ENCODE measurements around the gene ABCC3. TPM values are rescaled to one million over a fixed set of nuclear protein-coding genes. Genes with fewer than 3 reads are reported as not detected.
A peak's percentile ranks its signal among the peaks of the same experiment; 100 is the strongest.

Gene ABCC3
- total and polyA plus RNA-seq, 8 donors = 13.6 to 1,043 (median 188) TPM

GRCh38 chr17:50681263-50682200 lies 46.9 kb downstream of the ABCC3 start:
- intact Hi-C loops (cut with DNase I; ENCODE audit: low total_unique reads) = no loop called here
- no peaks in the 10 kb centered on the region for H3K9me3 ChIP-seq
- no peak overlapping the region for H3K4me3 ChIP-seq
- H3K27me3 ChIP-seq = no peaks in the 10 kb centered on the region
- 61 to 67% (median 63%) methylated on average over 27 of the region's 27 CpGs for whole genome bisulfite sequencing, 5 donors
- TF ChIP-seq CTCF (IDR thresholded peaks at IDR 0.05) (peak in 4 of 7 experiments; percentile 14 to 65 (median 46)), EP300 (IDR thresholded peaks at IDR 0.05) (no peak), POLR2AphosphoS5 (IDR thresholded peaks at IDR 0.05) (peak in 1 of 3 donors; percentile 37), POLR2A (IDR thresholded peaks at IDR 0.05) (no peak)
- peaks cover 33 to 57% (median 43%) of the 10 kb centered on the region in 4 donors for H3K4me1 ChIP-seq
- H3K36me3 ChIP-seq = peaks cover 0 to 28% (median 16%) of the 10 kb centered on the region in 4 donors
- peak overlapping the region in 4 of 5 donors; percentile 42 to 70 (median 54) for H3K27ac ChIP-seq
- peak in 1 of 2 donors; percentile 89 for DNase-seq

GRCh38 chr17:50682441-50682840 lies 47.8 kb downstream of the ABCC3 start:
- peaks cover 0 to 22% (median 12%) of the 10 kb centered on the region in 4 donors for H3K36me3 ChIP-seq
- H3K4me3 ChIP-seq = no peak overlapping the region
- TF ChIP-seq EP300 (IDR thresholded peaks at IDR 0.05) = no peak
- no peak for TF ChIP-seq CTCF (IDR thresholded peaks at IDR 0.05)
- no peak for TF ChIP-seq POLR2A (IDR thresholded peaks at IDR 0.05)
- TF ChIP-seq POLR2AphosphoS5 (IDR thresholded peaks at IDR 0.05) = no peak
- peak overlapping the region in 2 of 5 donors; percentile 16 to 89 for H3K27ac ChIP-seq
- intact Hi-C loops (cut with DNase I; ENCODE audit: low total_unique reads) = no loop called here
- 51 to 66% (median 60%) methylated on average over 3 of the region's 3 CpGs for WGBS, 5 donors
- no peaks in the 10 kb centered on the region for H3K27me3 ChIP-seq
- no peak for DNase-seq
- no peaks in the 10 kb centered on the region for H3K9me3 ChIP-seq
- H3K4me1 ChIP-seq = peaks cover 42 to 66% (median 53%) of the 10 kb centered on the region in 4 donors

GRCh38 chr17:50682938-50683337 lies 48.3 kb downstream of the ABCC3 start:
- H3K4me3 ChIP-seq = no peak overlapping the region
- no peak for DNase-seq
- no peaks in the 10 kb centered on the region for H3K9me3 ChIP-seq
- peaks cover 0 to 17% (median 7%) of the 10 kb centered on the region in 4 donors for H3K36me3 ChIP-seq
- intact Hi-C loops (cut with DNase I; ENCODE audit: low total_unique reads) = no loop called here
- H3K27ac ChIP-seq = peak overlapping the region in 2 of 5 donors; percentile 16 to 89
- H3K27me3 ChIP-seq = no peaks in the 10 kb centered on the region
- peaks cover 45 to 71% (median 57%) of the 10 kb centered on the region in 4 donors for H3K4me1 ChIP-seq
- WGBS, 5 donors = 91 to 97% (median 94%) methylated on average over 3 of the region's 3 CpGs
- TF ChIP-seq CTCF (IDR thresholded peaks at IDR 0.05) (no peak), POLR2A (IDR thresholded peaks at IDR 0.05) (no peak), EP300 (IDR thresholded peaks at IDR 0.05) (no peak), POLR2AphosphoS5 (IDR thresholded peaks at IDR 0.05) (no peak)

- no peaks in the 10 kb centered on the region for H3K27me3 ChIP-seq
- H3K4me1 ChIP-seq = peaks cover 48 to 78% (median 61%) of the 10 kb centered on the region in 4 donors
- H3K27ac ChIP-seq = peak overlapping the region in 4 of 5 donors; percentile 43 to 89 (median 76)
- peaks cover 0 to 11% (median 5%) of the 10 kb centered on the region in 4 donors for H3K36me3 ChIP-seq
- no peak overlapping the region for H3K4me3 ChIP-seq
- 87 to 92% (median 90%) methylated on average over 25 to 28 of the region's 28 CpGs for WGBS, 5 donors
- no peak for DNase-seq
- TF ChIP-seq POLR2A (IDR thresholded peaks at IDR 0.05) (no peak), POLR2AphosphoS5 (IDR thresholded peaks at IDR 0.05) (no peak), CTCF (IDR thresholded peaks at IDR 0.05) (no peak), EP300 (IDR thresholded peaks at IDR 0.05) (no peak)
- intact Hi-C loops (cut with DNase I; ENCODE audit: low total_unique reads) = no loop called here
- no peaks in the 10 kb centered on the region for H3K9me3 ChIP-seq
Measured at GRCh38 chr17:50683434-50684287, 49.0 kb downstream of the ABCC3 start.

Measured in stomach (tissue), 9 donors.